ENCODE measurements around the gene RNF34.

Gene RNF34

GRCh38 chr12:121468499-121468801 lies 68.5 kb downstream of the RNF34 start:
- DNase-seq: no peak

- no peak for DNase-seq
Measured at GRCh38 chr12:121470751-121471150, 70.8 kb downstream of the RNF34 start.

- no peak for DNase-seq
Measured at GRCh38 chr12:121472150-121472905, 72.4 kb downstream of the RNF34 start.

Measured in GDM1 (cell line).